SH-SY5Y (cell line): Measurements from ENCODE around the gene PROCR.

ENCODE experiments used
- GATA2 ChIP-seq: IDR thresholded peaks from 2 replicates; pipeline ENCODE4 v1.6.1; 2011; ENCODE audit warnings: mild to moderate bottlenecking, low read depth, low read length
- GATA3 ChIP-seq: IDR thresholded peaks from 2 replicates; pipeline ENCODE4 v1.6.1; 2011; ENCODE audit warnings: low read depth, mild to moderate bottlenecking, low read length, moderate library complexity

The PROCR gene

GRCh38 chr20:35179292-35180212, 7.7 kb downstream of the PROCR start:
- TF ChIP-seq GATA3 (no peak), GATA2 (no peak)

- TF ChIP-seq GATA2 (no peak), GATA3 (no peak)
Observed at GRCh38 chr20:35180266-35180665, 8.4 kb downstream of the PROCR start.

- TF ChIP-seq GATA3 (no peak), GATA2 (no peak)
Observed at GRCh38 chr20:35181731-35182130, 9.9 kb downstream of the PROCR start.

- TF ChIP-seq GATA2 (no peak), GATA3 (no peak)
Observed at GRCh38 chr20:35187584-35188190, 15.8 kb downstream of the PROCR start.

GRCh38 chr20:35190556-35190955, 18.7 kb downstream of the PROCR start:
- no peak for TF ChIP-seq GATA2
- TF ChIP-seq GATA3 = no peak

GRCh38 chr20:35191419-35192117, 19.7 kb downstream of the PROCR start:
- TF ChIP-seq GATA2 (no peak), GATA3 (no peak)

GRCh38 chr20:35192118-35192872, 20.4 kb downstream of the PROCR start:
- TF ChIP-seq GATA3 (no peak), GATA2 (no peak)

- no peak for TF ChIP-seq GATA3
- no peak for TF ChIP-seq GATA2
Observed at GRCh38 chr20:35196313-35196712, 24.4 kb downstream of the PROCR start.

- TF ChIP-seq GATA3 (no peak), GATA2 (no peak)
Observed at GRCh38 chr20:35199740-35200139, 27.9 kb downstream of the PROCR start.

- no peak for TF ChIP-seq GATA3
- no peak for TF ChIP-seq GATA2
Observed at GRCh38 chr20:35200267-35200666, 28.4 kb downstream of the PROCR start.

- TF ChIP-seq GATA2 = no peak
- TF ChIP-seq GATA3 = no peak
Observed at GRCh38 chr20:35206802-35207201, 34.9 kb downstream of the PROCR start.

GRCh38 chr20:35207950-35208611, 36.2 kb downstream of the PROCR start:
- TF ChIP-seq GATA3 (no peak), GATA2 (no peak)
